SH-SY5Y (cell line): ENCODE measurements around the gene SLC2A2.

ENCODE experiments used
- GATA2 ChIP-seq: IDR thresholded peaks from 2 replicates; pipeline ENCODE4 v1.6.1; 2011; ENCODE audit warnings: mild to moderate bottlenecking, low read depth, low read length
- GATA3 ChIP-seq: IDR thresholded peaks from 2 replicates; pipeline ENCODE4 v1.6.1; 2011; ENCODE audit warnings: low read depth, mild to moderate bottlenecking, low read length, moderate library complexity

- no peak for TF ChIP-seq GATA2
- TF ChIP-seq GATA3: no peak
These were observed 24.4 kb downstream of the SLC2A2 start for GRCh38 chr3:171001957-171002694.
